VCaP (cell line): ENCODE data around the gene RPS10.

Experiments used
- H3K27ac ChIP-seq: fragments of 450-650 bp; 2 replicates; pipeline ENCODE4 v1.5.1; 2017
- TF ChIP-seq, protein P1 (sequence below): fragments of 450-650 bp; conservative IDR thresholded peaks from 2 replicates; pipeline ENCODE4 v1.5.1; 2017; ENCODE audit warnings: mild to moderate bottlenecking, moderate library complexity

The RPS10 gene

DNA sequence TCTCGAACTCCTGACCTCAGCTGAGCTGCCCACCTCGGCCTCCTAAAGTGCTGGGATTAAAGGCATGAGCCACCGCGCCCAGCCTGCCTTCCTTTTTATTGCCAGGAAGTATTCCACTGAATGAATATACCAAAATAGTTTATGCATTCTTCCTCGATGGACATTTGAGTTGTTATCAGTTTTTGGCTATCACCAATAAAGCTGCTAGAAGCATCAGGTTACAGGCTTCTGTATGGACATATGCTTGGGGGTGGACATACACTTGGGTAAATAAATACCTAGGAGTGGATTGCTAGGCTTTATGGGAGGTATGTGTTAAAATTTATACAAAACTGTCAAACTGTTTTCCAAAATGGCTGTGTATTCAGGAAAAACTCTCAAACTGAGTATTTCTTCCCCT is 10.0 kb upstream of the RPS10 start:
- TF ChIP-seq, protein P1, sequence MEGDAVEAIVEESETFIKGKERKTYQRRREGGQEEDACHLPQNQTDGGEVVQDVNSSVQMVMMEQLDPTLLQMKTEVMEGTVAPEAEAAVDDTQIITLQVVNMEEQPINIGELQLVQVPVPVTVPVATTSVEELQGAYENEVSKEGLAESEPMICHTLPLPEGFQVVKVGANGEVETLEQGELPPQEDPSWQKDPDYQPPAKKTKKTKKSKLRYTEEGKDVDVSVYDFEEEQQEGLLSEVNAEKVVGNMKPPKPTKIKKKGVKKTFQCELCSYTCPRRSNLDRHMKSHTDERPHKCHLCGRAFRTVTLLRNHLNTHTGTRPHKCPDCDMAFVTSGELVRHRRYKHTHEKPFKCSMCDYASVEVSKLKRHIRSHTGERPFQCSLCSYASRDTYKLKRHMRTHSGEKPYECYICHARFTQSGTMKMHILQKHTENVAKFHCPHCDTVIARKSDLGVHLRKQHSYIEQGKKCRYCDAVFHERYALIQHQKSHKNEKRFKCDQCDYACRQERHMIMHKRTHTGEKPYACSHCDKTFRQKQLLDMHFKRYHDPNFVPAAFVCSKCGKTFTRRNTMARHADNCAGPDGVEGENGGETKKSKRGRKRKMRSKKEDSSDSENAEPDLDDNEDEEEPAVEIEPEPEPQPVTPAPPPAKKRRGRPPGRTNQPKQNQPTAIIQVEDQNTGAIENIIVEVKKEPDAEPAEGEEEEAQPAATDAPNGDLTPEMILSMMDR: no peak
- H3K27ac ChIP-seq: no peak overlapping the region

DNA sequence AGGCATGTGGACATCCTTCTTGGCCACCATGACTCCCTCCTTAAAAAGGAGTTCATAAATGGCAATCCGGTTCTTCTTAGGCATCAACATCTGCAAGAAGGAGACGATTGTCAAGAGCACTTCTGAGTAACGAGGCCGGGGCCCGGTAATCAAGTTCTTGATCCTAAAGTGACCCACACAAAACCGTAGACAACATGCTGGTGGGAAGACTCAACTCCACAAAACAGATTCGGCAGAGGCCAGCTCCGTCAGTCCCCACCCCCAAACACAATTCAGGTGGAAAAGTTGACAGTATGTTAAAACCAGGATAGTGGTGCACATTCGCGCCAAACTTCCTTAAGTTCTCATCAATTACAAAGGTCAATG is 754 bp downstream of the RPS10 start:
- peak overlapping the region; percentile 92 for H3K27ac ChIP-seq
- TF ChIP-seq, protein P1: no peak

DNA sequence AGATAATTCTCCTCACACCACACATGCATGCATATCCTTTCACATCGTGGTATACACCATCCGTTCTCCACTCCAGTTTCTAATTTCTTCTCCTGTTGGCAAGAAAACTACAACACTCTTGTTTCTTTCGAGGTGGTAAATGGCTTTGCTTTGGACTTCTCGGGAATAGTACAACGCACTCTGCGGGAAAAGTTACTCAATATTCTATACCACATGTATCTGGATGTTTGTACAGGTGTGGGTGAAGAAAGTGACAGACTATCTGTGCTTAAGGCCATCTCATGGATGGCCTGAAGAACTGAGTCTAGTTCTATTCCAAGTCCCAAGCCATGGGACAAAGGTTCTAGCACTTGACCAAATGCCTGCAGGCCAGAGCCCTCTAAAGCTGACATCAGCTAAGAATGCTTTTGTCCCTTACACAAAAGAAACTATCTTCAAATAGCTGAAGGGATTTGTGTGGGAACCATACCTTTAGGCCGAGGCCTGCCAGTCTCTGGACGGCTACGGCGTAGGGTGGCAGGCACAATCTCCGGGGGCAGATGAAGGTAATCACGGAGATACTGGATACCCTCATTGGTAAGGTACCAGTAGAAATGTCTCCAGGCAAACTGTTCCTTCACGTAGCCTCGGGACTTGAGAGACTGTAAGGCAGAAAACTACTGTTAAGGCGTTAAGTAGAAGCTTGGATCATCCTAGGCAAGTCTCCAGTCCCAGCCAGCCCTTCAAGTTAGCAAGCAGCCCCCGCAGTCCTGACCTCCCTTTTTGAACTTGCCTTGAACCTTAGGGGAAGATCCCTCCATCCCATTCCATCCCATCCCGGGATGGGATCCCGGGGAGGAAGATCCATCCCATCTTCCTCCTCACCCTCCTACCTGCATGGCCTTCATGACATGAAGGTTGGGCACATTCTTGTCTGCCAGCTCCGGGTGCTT is 1.4 kb downstream of the RPS10 start:
- peak overlapping the region; percentile 92 for H3K27ac ChIP-seq
- TF ChIP-seq, protein P1: no peak

DNA sequence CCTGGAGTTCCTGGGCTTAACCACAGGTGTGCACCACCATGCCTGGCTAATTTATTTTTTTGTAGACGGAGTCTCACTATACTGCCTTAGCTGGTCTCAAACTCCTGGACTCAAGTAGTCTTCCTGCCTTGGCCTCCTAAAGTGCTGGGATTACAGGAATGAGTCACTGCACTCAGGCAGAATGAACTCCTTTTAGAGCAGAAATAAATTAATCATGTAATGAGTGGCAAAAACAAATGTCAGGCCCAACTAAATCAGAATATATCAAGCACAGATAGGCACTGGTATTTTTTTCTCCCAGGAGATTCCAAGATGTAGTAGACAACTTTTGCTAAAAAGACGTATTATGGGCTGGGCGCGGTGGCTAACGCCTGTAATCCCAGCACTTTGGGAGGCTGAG is 2.6 kb downstream of the RPS10 start:
- TF ChIP-seq, protein P1: no peak
- H3K27ac ChIP-seq: peak overlapping the region; percentile 92

DNA sequence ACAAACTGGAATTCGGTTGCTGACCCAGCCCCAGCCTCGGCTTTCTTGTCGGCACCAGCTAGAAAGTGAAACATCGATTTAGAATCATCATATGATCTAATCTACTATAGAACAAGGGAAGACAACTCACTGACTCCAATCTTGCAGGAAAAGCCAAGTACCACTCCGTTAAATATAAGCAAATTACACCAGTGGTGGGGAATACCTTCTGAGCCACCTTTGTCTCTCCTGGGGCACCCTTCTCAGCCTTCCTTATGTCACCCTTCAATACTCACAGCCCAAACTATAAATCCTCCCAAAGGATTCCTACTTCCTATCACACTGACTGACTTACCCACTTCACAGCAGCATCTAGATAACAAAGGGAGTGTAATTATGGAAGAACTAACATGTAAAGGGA is 7.5 kb downstream of the RPS10 start:
- TF ChIP-seq, protein P1: no peak
- H3K27ac ChIP-seq: peak overlapping the region; percentile 92

DNA sequence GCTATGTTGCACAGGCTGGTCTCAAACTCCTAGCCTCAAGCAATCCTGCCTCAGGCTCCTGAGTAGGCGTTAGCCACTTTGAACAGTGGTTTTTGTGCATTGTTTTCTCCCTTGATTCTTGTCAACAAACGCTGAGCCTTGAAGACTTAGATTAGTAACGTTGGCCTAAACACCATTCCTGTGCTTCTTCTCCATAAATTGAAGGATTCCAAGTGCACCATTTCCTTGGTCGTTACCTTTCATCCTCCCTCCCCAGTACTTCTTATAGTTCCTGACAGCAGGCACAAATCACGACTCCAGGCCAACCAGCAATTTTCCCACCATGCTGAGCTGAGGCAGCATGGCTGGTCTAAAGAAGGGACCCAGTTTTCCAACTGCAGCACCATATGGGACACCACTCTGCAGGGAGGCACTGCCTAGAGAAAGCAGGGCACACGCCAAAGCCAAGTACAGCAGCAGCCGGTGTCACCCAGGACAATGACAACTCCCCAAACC is 8.9 kb downstream of the RPS10 start:
- TF ChIP-seq, protein P1: no peak
- H3K27ac ChIP-seq: peak overlapping the region; percentile 92

DNA sequence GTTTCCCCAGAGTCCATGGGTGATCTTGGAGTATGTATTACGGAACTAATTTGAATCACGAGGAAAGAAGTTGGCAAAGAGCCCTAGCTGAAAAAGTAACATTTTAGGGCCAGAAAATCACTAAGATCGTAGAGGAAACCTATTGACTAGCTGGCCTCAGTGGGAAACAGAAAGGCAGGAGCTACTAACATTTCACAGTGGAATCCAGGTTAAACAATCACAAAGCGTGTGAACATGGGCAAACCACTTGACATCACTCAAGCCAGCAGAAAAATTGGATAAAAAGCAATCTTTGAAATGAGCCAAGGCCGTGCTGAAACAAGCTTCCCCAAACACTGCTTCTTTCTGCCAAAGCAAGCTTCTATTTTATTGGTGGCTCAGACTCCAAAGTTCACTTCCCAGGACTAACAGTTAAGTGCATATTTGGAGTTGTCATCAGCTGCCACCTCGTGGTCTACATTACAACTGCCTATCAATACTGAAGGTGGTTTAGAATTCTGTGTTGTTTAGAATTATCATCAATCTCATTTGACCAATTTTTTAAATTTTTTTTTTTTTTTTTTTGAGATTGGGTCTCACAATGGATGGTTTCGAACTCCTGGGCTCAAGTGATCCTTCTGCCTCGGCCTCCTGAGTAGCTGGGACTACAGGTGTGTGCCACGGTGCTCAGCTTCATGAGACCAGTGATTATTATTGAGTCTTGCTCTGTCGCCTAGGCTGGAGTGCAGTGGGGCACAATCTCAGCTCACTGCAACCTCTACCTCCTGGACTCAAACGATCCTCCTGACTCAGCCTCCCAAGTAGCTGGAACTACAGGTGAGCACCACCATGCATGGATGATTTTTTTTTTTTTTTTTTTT is 10.6 kb downstream of the RPS10 start:
- TF ChIP-seq, protein P1: peak; percentile 97
- peak overlapping the region; percentile 92 for H3K27ac ChIP-seq
